NCI-H460 (cell line): ENCODE measurements around the gene CNPY1. TPM values are rescaled to one million over a fixed set of nuclear protein-coding genes. Genes with fewer than 3 reads are reported as not detected.
"Not testable (repeated sequence)": the region's sequence is repeated elsewhere in the genome, so short reads cannot be mapped to it uniquely, and the experiment has no call there.

ENCODE experiments used
- DNase-seq: peaks from one replicate; pipeline ENCODE4 v3.0.0-alpha.2; 2016; ENCODE audit warnings: low read depth; ENCODE audit errors: extremely low read depth
- total RNA-seq: library from RNA; depleted of rRNA; stranded (reverse); fragments of >200 nt; shearing (Covaris generic); gene quantifications from 2 replicates; pipeline ENCODE4 v1.2.3, GENCODE V29; 2014

Gene CNPY1
- total RNA-seq, 1 experiment from 2014 or later: not detected

DNA sequence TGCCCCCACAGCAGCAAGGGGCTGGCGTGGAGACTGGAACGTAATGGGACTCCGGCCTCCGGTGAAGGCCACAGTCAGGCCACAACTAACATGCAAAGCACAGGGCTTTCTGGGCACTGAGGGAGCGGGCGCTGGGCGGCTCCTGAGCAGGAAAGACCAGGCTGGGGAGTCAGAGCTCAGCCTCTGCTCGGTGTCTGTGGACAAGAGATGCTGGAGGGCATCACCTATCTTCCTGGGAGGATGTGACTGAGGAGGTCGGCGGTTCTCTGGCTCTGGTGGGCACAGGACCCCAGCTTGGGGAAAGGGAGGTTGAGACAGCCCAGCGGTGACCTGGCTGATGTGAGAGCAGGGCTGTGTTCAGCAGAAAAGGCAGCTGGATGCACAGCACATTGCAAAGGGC, 11.7 kb downstream of the CNPY1 start:
- DNase-seq: no peak

GRCh38 chr7:155533827-155534690, 12.3 kb downstream of the CNPY1 start:
- peak; percentile 26 for DNase-seq

- no peak for DNase-seq
These were observed 13.1 kb downstream of the CNPY1 start for GRCh38 chr7:155533120-155533826.

GRCh38 chr7:155532792-155533119, 13.6 kb downstream of the CNPY1 start:
- DNase-seq: no peak

DNA sequence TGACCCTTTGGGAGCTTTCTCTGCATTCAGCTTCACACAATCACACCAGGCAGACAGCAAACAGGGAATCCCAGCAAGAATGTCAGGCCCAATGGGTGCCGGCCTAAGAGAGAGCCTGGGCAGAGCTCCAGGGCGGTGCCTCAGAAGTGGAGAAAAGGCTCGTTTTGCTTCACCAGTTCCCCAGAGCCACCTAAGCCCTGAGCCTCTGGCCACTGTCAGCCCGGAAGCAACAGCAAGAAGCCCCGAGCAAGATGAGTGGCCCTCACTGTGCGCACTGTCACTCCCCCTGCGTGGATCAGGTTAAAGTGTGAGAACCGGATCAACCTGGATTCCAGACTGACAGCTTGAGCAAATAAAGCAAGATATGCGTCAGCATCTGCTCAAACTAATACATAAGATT, 14.7 kb downstream of the CNPY1 start:
- DNase-seq: no peak

GRCh38 chr7:155530601-155531000, 15.8 kb downstream of the CNPY1 start:
- no peak for DNase-seq

- DNase-seq: no peak
These were observed 16.5 kb downstream of the CNPY1 start for GRCh38 chr7:155529845-155530244.

- no peak for DNase-seq
These were observed 17.0 kb downstream of the CNPY1 start for GRCh38 chr7:155529346-155529745.

DNA sequence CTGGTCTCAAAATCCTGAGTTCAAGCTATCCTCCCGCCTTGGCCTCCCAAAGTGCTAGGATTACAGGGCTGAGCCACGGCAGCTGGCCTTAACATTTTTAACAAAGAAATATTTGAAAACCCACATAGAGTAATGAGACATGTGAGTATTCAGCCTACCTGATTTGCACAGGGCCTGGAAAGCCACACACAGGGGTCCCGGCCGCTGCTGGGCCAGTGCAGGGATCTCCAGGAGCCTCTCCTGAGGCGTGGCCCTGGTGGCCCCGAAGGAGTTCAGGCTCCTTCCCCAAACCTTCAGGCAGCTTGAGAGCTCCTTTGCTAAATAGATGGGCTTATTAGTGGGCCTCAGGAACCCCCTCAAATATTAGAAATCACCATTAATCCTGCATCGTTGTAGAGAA, 18.7 kb downstream of the CNPY1 start:
- no peak for DNase-seq

DNA sequence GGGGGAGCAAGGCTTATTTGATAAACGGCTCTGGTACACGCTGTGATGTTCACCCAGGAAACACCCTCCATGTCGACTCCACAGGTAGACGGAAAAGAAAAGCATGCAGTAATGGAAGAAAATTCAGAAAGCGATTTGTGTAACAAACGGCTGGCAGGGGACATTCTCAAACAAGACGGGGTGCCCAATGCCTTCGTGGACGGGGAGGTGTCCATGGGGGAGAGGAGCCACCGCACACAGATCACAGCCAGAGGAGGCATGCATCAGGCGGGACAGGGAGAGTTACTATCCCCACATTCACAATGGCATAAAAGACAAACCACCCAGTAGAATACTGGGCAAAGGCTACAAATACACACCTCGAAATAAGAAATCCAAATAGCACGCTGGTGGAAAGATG, 20.1 kb downstream of the CNPY1 start:
- no peak for DNase-seq

GRCh38 chr7:155524018-155524556, 22.3 kb downstream of the CNPY1 start:
- DNase-seq: no peak

DNA sequence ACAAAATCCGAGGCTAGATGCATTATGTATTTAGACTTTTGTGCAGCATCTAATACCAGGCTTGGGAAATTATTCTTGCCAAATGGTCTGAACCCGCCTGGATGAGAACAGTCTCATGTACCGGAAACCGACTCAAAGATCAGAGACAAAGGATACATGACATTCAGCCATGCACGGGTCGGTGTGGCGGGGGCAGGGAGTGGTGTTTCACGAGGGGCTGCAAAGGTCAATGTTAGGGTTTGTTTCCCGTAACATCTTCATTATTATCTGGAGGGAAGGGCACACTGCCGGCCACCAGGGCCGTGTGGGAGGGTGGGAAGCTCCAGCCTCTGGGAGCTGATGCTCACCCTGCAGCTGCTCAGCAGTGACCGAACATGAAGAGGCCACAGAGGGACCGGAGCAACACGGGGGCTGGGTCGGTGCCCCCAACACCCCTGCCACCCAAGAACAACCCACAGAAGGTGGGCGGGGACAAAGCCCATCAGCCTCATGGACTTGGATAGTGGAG, 23.1 kb downstream of the CNPY1 start:
- no peak for DNase-seq

DNA sequence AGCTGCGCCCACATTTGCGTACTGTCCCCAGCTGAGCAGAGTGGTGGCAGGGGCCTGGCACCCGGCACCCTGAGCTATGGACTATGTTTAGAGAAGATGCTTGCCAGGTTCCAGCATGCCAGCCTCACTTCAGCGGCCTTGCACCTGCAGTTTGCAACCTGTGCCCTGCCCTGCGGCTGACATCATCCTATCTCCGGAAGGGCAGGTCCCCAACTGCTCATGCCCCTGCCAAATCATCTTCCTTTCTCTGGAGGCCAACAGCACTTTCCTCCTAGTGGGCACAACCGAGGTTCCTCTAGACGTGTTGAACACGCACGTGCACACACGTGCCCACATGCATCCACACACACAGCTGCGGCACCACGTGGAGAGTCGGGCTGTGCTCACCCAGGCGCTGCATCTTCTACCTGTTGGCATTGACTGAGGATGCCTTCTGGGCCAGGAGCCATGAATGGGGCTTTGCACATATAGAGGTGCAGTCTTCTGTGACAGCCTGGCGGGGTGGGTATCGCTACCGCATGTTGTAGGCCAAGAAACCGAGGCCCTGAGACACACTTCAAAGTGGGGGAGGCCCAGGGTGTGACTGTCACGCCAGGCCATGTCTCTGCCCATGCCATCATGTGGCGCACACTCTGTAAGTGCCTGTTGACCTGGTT, 24.5 kb downstream of the CNPY1 start:
- DNase-seq: no peak

GRCh38 chr7:155521007-155521742, 25.2 kb downstream of the CNPY1 start:
- DNase-seq: no peak

DNA sequence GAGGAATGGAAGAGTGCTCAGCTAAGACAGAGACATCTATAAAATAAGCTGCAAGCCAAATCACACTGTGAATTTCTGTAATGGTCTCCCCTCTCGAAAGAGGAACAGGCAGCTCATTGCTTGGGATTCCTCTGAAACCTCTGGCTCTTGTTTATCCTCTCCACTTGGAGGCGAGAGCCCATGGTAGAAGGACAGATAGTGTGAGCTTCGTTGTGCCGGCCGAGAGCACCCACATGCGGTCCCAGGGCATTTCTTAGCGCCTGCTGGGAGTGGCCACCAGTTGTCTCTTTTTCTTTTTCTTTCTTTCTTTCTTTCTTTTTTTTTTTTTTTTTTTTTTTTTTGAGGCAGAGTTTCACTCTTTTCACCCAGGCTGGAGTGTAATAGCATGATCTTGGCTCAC, 26.2 kb downstream of the CNPY1 start:
- DNase-seq: no peak

DNA sequence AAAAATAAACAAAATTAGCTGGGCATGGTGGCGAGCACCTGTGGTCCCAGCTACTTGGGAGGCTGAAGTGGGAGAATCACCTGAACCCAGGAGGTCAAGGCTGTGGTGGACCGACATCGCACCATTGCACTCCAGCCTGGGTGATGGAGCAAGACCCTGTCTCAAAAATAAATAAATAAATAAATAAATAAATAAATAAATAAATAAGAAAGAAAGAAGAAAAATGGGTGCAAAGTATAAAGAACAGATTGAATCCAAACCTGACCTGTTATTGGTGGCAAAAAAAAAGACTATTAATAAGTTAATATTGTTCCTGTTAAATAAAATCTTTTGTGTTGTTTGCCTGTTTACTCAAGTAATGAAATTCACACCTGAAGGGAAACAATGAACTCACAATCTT, 27.0 kb downstream of the CNPY1 start:
- not testable (repeated sequence) for DNase-seq

DNA sequence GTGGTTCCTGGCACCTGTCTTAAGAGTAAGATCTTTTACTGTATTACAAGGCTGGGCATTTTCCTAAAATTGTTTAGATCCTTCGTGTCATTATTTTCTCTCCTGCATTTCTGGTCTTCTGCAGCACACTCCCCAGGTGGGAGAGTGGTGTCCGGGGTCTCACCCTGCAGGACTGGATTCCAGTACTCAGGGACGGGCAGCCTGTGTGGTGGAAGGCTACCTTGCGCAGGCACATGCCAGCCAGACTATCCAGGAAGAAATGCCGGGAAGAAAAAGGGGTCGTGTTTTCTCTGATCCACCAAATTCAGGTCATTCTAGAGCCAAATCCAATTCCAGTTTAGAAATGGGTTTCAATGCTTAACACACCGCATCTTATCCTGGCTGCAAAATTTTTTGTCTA, 27.7 kb downstream of the CNPY1 start:
- DNase-seq: no peak

- DNase-seq: no peak
These were observed 28.4 kb downstream of the CNPY1 start for GRCh38 chr7:155517969-155518368.

GRCh38 chr7:155517452-155517851, 28.9 kb downstream of the CNPY1 start:
- no peak for DNase-seq

GRCh38 chr7:155516466-155516865, 29.9 kb downstream of the CNPY1 start:
- DNase-seq: no peak

- DNase-seq: no peak
These were observed 31.0 kb downstream of the CNPY1 start for GRCh38 chr7:155515318-155515717.
